ENCODE measurements around the gene GSG1L.

The GSG1L gene

GRCh38 chr16:27786923-27787625 lies 276.4 kb downstream of the GSG1L start:
- FAIRE-seq (no peak), DNase-seq (ENCODE audit: insufficient read length, low spot score) (no peak)
- TF ChIP-seq SPI1 (IDR thresholded peaks at IDR 0.05; ENCODE audit: low read depth, low read length) = no peak
- TF ChIP-seq TAF1 (IDR thresholded peaks at IDR 0.05; ENCODE audit: low read depth, low read length) = no peak
- TF ChIP-seq PAX5 (IDR thresholded peaks at IDR 0.05; ENCODE audit: insufficient read depth, low read length, severe bottlenecking) = no peak
- TF ChIP-seq POLR2A (IDR thresholded peaks at IDR 0.05; ENCODE audit: low read depth, low read length) = no peak
- TF ChIP-seq POLR2AphosphoS5 (IDR thresholded peaks at IDR 0.05; ENCODE audit: low read depth, low read length) = no peak
- TF ChIP-seq POU2F2 (IDR thresholded peaks at IDR 0.05; ENCODE audit: low read depth, low read length) = no peak

- FAIRE-seq (no peak), DNase-seq (ENCODE audit: insufficient read length, low spot score) (no peak)
- TF ChIP-seq TAF1 (IDR thresholded peaks at IDR 0.05; ENCODE audit: low read depth, low read length) (no peak), POLR2AphosphoS5 (IDR thresholded peaks at IDR 0.05; ENCODE audit: low read depth, low read length) (no peak), PAX5 (IDR thresholded peaks at IDR 0.05; ENCODE audit: insufficient read depth, low read length, severe bottlenecking) (no peak), POU2F2 (IDR thresholded peaks at IDR 0.05; ENCODE audit: low read depth, low read length) (no peak), POLR2A (IDR thresholded peaks at IDR 0.05; ENCODE audit: low read depth, low read length) (no peak), SPI1 (IDR thresholded peaks at IDR 0.05; ENCODE audit: low read depth, low read length) (no peak)
Observed at GRCh38 chr16:27786221-27786922, 277.1 kb downstream of the GSG1L start.

- FAIRE-seq (no peak), DNase-seq (ENCODE audit: insufficient read length, low spot score) (no peak)
- no peak for TF ChIP-seq POLR2A (IDR thresholded peaks at IDR 0.05; ENCODE audit: low read depth, low read length)
- TF ChIP-seq PAX5 (IDR thresholded peaks at IDR 0.05; ENCODE audit: insufficient read depth, low read length, severe bottlenecking) = no peak
- no peak for TF ChIP-seq TAF1 (IDR thresholded peaks at IDR 0.05; ENCODE audit: low read depth, low read length)
- TF ChIP-seq POU2F2 (IDR thresholded peaks at IDR 0.05; ENCODE audit: low read depth, low read length) = no peak
- TF ChIP-seq POLR2AphosphoS5 (IDR thresholded peaks at IDR 0.05; ENCODE audit: low read depth, low read length) = no peak
- TF ChIP-seq SPI1 (IDR thresholded peaks at IDR 0.05; ENCODE audit: low read depth, low read length) = no peak
Observed at GRCh38 chr16:27785307-27785678, 278.2 kb downstream of the GSG1L start.

GRCh38 chr16:27784351-27785306 lies 278.9 kb downstream of the GSG1L start:
- no peak for DNase-seq (ENCODE audit: insufficient read length, low spot score)
- FAIRE-seq = no peak
- TF ChIP-seq POLR2AphosphoS5 (IDR thresholded peaks at IDR 0.05; ENCODE audit: low read depth, low read length) (no peak), POLR2A (IDR thresholded peaks at IDR 0.05; ENCODE audit: low read depth, low read length) (no peak), PAX5 (IDR thresholded peaks at IDR 0.05; ENCODE audit: insufficient read depth, low read length, severe bottlenecking) (no peak), POU2F2 (IDR thresholded peaks at IDR 0.05; ENCODE audit: low read depth, low read length) (no peak), TAF1 (IDR thresholded peaks at IDR 0.05; ENCODE audit: low read depth, low read length) (no peak), SPI1 (IDR thresholded peaks at IDR 0.05; ENCODE audit: low read depth, low read length) (no peak)

GRCh38 chr16:27781981-27782880 lies 281.3 kb downstream of the GSG1L start:
- FAIRE-seq (no peak), DNase-seq (ENCODE audit: insufficient read length, low spot score) (no peak)
- TF ChIP-seq TAF1 (IDR thresholded peaks at IDR 0.05; ENCODE audit: low read depth, low read length) (no peak), POU2F2 (IDR thresholded peaks at IDR 0.05; ENCODE audit: low read depth, low read length) (no peak), PAX5 (IDR thresholded peaks at IDR 0.05; ENCODE audit: insufficient read depth, low read length, severe bottlenecking) (no peak), POLR2AphosphoS5 (IDR thresholded peaks at IDR 0.05; ENCODE audit: low read depth, low read length) (no peak), POLR2A (IDR thresholded peaks at IDR 0.05; ENCODE audit: low read depth, low read length) (no peak), SPI1 (IDR thresholded peaks at IDR 0.05; ENCODE audit: low read depth, low read length) (no peak)

GRCh38 chr16:27781195-27781524 lies 282.4 kb downstream of the GSG1L start:
- FAIRE-seq = no peak
- TF ChIP-seq TAF1 (IDR thresholded peaks at IDR 0.05; ENCODE audit: low read depth, low read length) (no peak), PAX5 (IDR thresholded peaks at IDR 0.05; ENCODE audit: insufficient read depth, low read length, severe bottlenecking) (no peak), POLR2AphosphoS5 (IDR thresholded peaks at IDR 0.05; ENCODE audit: low read depth, low read length) (no peak), SPI1 (IDR thresholded peaks at IDR 0.05; ENCODE audit: low read depth, low read length) (no peak), POU2F2 (IDR thresholded peaks at IDR 0.05; ENCODE audit: low read depth, low read length) (no peak)
- DNase-seq (ENCODE audit: insufficient read length, low spot score) = no peak

- TF ChIP-seq POLR2AphosphoS5 (IDR thresholded peaks at IDR 0.05; ENCODE audit: low read depth, low read length) = no peak
- TF ChIP-seq PAX5 (IDR thresholded peaks at IDR 0.05; ENCODE audit: insufficient read depth, low read length, severe bottlenecking) = no peak
- TF ChIP-seq TAF1 (IDR thresholded peaks at IDR 0.05; ENCODE audit: low read depth, low read length) = no peak
- TF ChIP-seq POLR2A (IDR thresholded peaks at IDR 0.05; ENCODE audit: low read depth, low read length) = no peak
- no peak for TF ChIP-seq SPI1 (IDR thresholded peaks at IDR 0.05; ENCODE audit: low read depth, low read length)
- TF ChIP-seq POU2F2 (IDR thresholded peaks at IDR 0.05; ENCODE audit: low read depth, low read length) = no peak
- DNase-seq (ENCODE audit: insufficient read length, low spot score) (no peak), FAIRE-seq (no peak)
Observed at GRCh38 chr16:27780468-27781194, 282.9 kb downstream of the GSG1L start.
